Kidney (tissue), 14 donors: ENCODE results near the gene MEGF6. TPM values are rescaled to one million over a fixed set of nuclear protein-coding genes. Genes with fewer than 3 reads are reported as not detected.

ENCODE experiments used
- DNase-seq, 5 donors: peaks; one replicate each; pipeline ENCODE4 v3.0.0-alpha.2; 2013 to 2020
- FAIRE-seq: peaks from 2 replicates; lab custom pipeline; 2012; peaks lifted over from hg19 to GRCh38; lab: Jason Lieb, UNC
- H3K27ac ChIP-seq, 2 donors: one replicate each; pipeline ENCODE4 v1.7.0; 2013; ENCODE audit warnings: low read depth in 2 of 2, low read length in 2 of 2, inconsistent platforms in 1 of 2
- H3K27me3 ChIP-seq: one replicate; pipeline ENCODE4 v1.7.1; 2013; ENCODE audit warnings: low read length, inconsistent platforms; ENCODE audit not compliant: control insufficient read depth, insufficient read depth
- H3K36me3 ChIP-seq, 3 donors: one replicate each; pipeline versions ENCODE4 v1.7.0 to v1.7.1; 2013; ENCODE audit warnings: low read length in 3 of 3, control low read depth in 1 of 3, inconsistent platforms in 1 of 3; ENCODE audit not compliant: insufficient read depth in 3 of 3, control insufficient read depth in 2 of 3
- H3K4me1 ChIP-seq, 3 donors: one replicate each; pipeline versions ENCODE4 v1.7.0 to v1.7.1; 2013; ENCODE audit warnings: low read length in 3 of 3, inconsistent platforms in 1 of 3, low read depth in 1 of 3; ENCODE audit not compliant: control insufficient read depth in 2 of 3, insufficient read depth in 2 of 3
- H3K4me3 ChIP-seq, 3 donors: one replicate each; pipeline versions ENCODE4 v1.7.0 to v1.8.1; 2013; ENCODE audit warnings: low read length in 3 of 3, control low read depth in 1 of 3, inconsistent platforms in 1 of 3
- H3K9ac ChIP-seq, 3 donors: one replicate each; pipeline versions ENCODE4 v1.7.0 to v1.7.1; 2013; ENCODE audit warnings: low read length in 3 of 3, control low read depth in 1 of 3, inconsistent platforms in 1 of 3
- H3K9me3 ChIP-seq, 3 donors: one replicate each; pipeline versions ENCODE4 v1.7.0 to v1.7.1; 2013; ENCODE audit warnings: low read length in 3 of 3, control low read depth in 1 of 3, inconsistent platforms in 1 of 3; ENCODE audit not compliant: control insufficient read depth in 2 of 3, insufficient read depth in 1 of 3
- CTCF ChIP-seq: IDR thresholded peaks from 3 replicates; pipeline ENCODE4 v1.5.1; 2012; ENCODE audit warnings: mild to moderate bottlenecking, moderate library complexity, borderline replicate concordance; ENCODE audit not compliant: insufficient read depth; ENCODE audit errors: extremely low read depth
- intact Hi-C: fragments of 100-400 bp; cut with DNase I; formaldehyde crosslinking; loops from one replicate; pipeline ENCODE4 v1.11.1; 2022
- polyA plus RNA-seq: library from polyadenylated mRNA; stranded (reverse); fragments of 350-450 nt; fragmentation: Illumina TruSeq; extraction: RNeasy Lipid Tissue Mini Kit (QIAGEN cat#74804); gene quantifications from one replicate; pipeline ENCODE4 v1.2.3, GENCODE V29; 2014; ENCODE audit warnings: low read depth, low replicate concordance; ENCODE audit not compliant: insufficient read depth
- total RNA-seq: library from RNA; stranded (reverse); fragmentation: NEBNext Ultra II Directional; extraction: Animal tissue kit (Norgen Biotek cat#: 25700); gene quantifications from one replicate; pipeline ENCODE4 v1.2.1, GENCODE V29; 2021
- donor health status: control.
- donor health status: control.
- donor health status: control.
- donor health status: control.
- donor health status: control.
- donor health status: DM: yes; HTN: yes; CAD: no.
- donor health status: Normal renal cell carcinoma (clear cell type).

The MEGF6 gene
- total and polyA plus RNA-seq, 2 donors from 2014 or later, result 2.8 to 10.9 TPM

DNA sequence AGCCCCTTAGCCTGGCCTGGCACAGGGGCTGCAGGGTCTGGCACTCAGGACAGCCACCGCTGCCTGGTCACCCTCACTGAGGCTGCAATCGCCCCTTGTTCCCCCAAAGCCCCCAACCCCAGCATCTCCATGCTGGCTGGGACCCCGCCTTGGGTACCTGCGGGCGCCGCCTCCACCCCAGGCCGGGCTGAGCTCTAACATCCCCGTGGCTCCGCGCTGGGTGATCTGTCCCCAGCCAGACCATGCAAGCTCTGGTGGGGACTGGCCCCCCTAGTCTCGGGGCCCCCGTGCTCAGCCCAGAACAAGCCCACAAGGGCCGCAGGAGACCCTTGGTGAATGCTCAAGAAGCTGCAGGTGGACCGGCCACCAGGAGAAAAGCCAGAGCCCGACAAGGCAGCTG, 62.4 kb downstream of the MEGF6 start:
- no peaks in the 10 kb centered on the region for H3K36me3 ChIP-seq
- peaks cover 0 to 3% (median 0%) of the 10 kb centered on the region in 3 donors for H3K4me1 ChIP-seq
- intact Hi-C loops, result no loop called here
- no peak overlapping the region for H3K4me3 ChIP-seq
- DNase-seq, result no peak
- H3K9ac ChIP-seq, result no peak overlapping the region
- H3K9me3 ChIP-seq, result no peaks in the 10 kb centered on the region
- no peak for FAIRE-seq
- H3K27me3 ChIP-seq, result no peaks in the 10 kb centered on the region
- no peak for TF ChIP-seq CTCF
- H3K27ac ChIP-seq, result no peak overlapping the region

- TF ChIP-seq CTCF, result no peak
- DNase-seq (peak in 2 of 5 donors; percentile 39 to 57), FAIRE-seq (no peak)
- H3K9me3 ChIP-seq, result no peaks in the 10 kb centered on the region
- intact Hi-C loops, result no loop called here
- H3K9ac ChIP-seq, result no peak overlapping the region
- no peak overlapping the region for H3K4me3 ChIP-seq
- no peaks in the 10 kb centered on the region for H3K27me3 ChIP-seq
- peaks cover 0 to 3% (median 0%) of the 10 kb centered on the region in 3 donors for H3K4me1 ChIP-seq
- H3K36me3 ChIP-seq, result no peaks in the 10 kb centered on the region
- no peak overlapping the region for H3K27ac ChIP-seq
Measured at GRCh38 chr1:3548156-3548893, 63.0 kb downstream of the MEGF6 start.

GRCh38 chr1:3547055-3548005, 64.0 kb downstream of the MEGF6 start:
- Histone ChIP-seq H3K9ac (no peak overlapping the region), H3K4me3 (no peak overlapping the region), H3K9me3 (no peaks in the 10 kb centered on the region), H3K36me3 (no peaks in the 10 kb centered on the region), H3K4me1 (peaks cover 0 to 3% (median 0%) of the 10 kb centered on the region in 3 donors), H3K27ac (no peak overlapping the region), H3K27me3 (no peaks in the 10 kb centered on the region)
- intact Hi-C loops, result no loop called here
- DNase-seq (peak in 4 of 5 donors; percentile 74 to 81 (median 78)), FAIRE-seq (no peak)
- no peak for TF ChIP-seq CTCF
